Small intestine (tissue), 7 donors: ENCODE results near the gene PIGW. TPM values are rescaled to one million over a fixed set of nuclear protein-coding genes. Genes with fewer than 3 reads are reported as not detected.
"Not testable (repeated sequence)": the region's sequence is repeated elsewhere in the genome, so short reads cannot be mapped to it uniquely, and the experiment has no call there.

Experiments used
- DNase-seq, 2 donors: peaks; one replicate each; pipeline versions ENCODE4 v3.0.0 to v3.0.0-alpha.2; 2013
- FAIRE-seq: peaks from 2 replicates; lab custom pipeline; 2012; peaks lifted over from hg19 to GRCh38; lab: Jason Lieb, UNC
- H3K27ac ChIP-seq, 3 donors: one replicate each; pipeline ENCODE4 v1.5.1; 2013; ENCODE audit warnings: low read length in 2 of 3, mild to moderate bottlenecking in 2 of 3, control low read depth in 1 of 3, inconsistent platforms in 1 of 3, low read depth in 1 of 3, moderate library complexity in 1 of 3
- H3K27me3 ChIP-seq, 3 donors: one replicate each; pipeline ENCODE4 v1.6.1; 2013; ENCODE audit warnings: low read length in 3 of 3, inconsistent platforms in 1 of 3; ENCODE audit not compliant: control insufficient read depth in 3 of 3, insufficient read depth in 3 of 3
- H3K36me3 ChIP-seq, 3 donors: one replicate each; pipeline ENCODE4 v1.6.1; 2013; ENCODE audit warnings: low read length in 3 of 3, inconsistent platforms in 1 of 3, low read depth in 1 of 3, mild to moderate bottlenecking in 1 of 3, moderate library complexity in 1 of 3; ENCODE audit not compliant: control insufficient read depth in 3 of 3, insufficient read depth in 2 of 3
- H3K4me1 ChIP-seq, 3 donors: one replicate each; pipeline ENCODE4 v1.6.1; 2013; ENCODE audit warnings: low read length in 2 of 3, inconsistent platforms in 1 of 3, low read depth in 1 of 3, mild to moderate bottlenecking in 1 of 3, moderate library complexity in 1 of 3; ENCODE audit not compliant: control insufficient read depth in 3 of 3, insufficient read depth in 2 of 3
- H3K4me3 ChIP-seq, 3 donors: one replicate each; pipeline ENCODE4 v1.5.1; 2013; ENCODE audit warnings: low read length in 3 of 3, control low read depth in 1 of 3, inconsistent platforms in 1 of 3, low read depth in 1 of 3, mild to moderate bottlenecking in 1 of 3, moderate library complexity in 1 of 3
- H3K9me3 ChIP-seq, 2 donors: one replicate each; pipeline ENCODE4 v1.6.1; 2013; ENCODE audit warnings: low read depth in 1 of 2, low read length in 1 of 2; ENCODE audit not compliant: control insufficient read depth in 2 of 2, insufficient read depth in 1 of 2
- WGBS, 3 donors: extraction: QIAGEN DNeasy Blood & Tissue Kit; methylation state at CpG; one replicate each; pipeline ENCODE4 v1.1.7; 2013; 5-methylcytosine and 5-hydroxymethylcytosine counted together
- polyA plus RNA-seq, 4 donors: library from polyadenylated mRNA; stranded (reverse) in 3 of 4; unstranded in 1 of 4; fragments of 200-250 nt in 3 of 4; fragments of 120-200 nt in 1 of 4; gene quantifications; one replicate each; pipeline versions ENCODE4 v1.2.1 to v1.2.3, GENCODE V29; 2013
- donor health status: healthy with polysubstance abuse.
- donor health status: control.
- donor health status: control.
- donor health status: Bipolar disorder and iron deficiency.
- donor health status: healthy.

The PIGW gene
- polyA plus RNA-seq, 4 donors = 2.5 to 9.0 (median 5.9) TPM

GRCh38 chr17:36505171-36505570 lies 29.6 kb upstream of the PIGW start:
- no peaks in the 10 kb centered on the region for H3K27me3 ChIP-seq
- H3K4me1 ChIP-seq = no peaks in the 10 kb centered on the region
- no peaks in the 10 kb centered on the region for H3K9me3 ChIP-seq
- peaks cover 5 to 89% (median 11%) of the 10 kb centered on the region in 3 donors for H3K36me3 ChIP-seq
- 93 to 97% (median 94%) methylated on average over 8 of the region's 8 CpGs for WGBS, 3 donors
- no peak for FAIRE-seq
- no peak overlapping the region for H3K27ac ChIP-seq
- DNase-seq = no peak
- H3K4me3 ChIP-seq = no peak overlapping the region

- Histone ChIP-seq H3K36me3 (peaks cover 5 to 90% (median 9%) of the 10 kb centered on the region in 3 donors), H3K9me3 (no peaks in the 10 kb centered on the region), H3K4me1 (no peaks in the 10 kb centered on the region), H3K4me3 (no peak overlapping the region), H3K27ac (no peak overlapping the region), H3K27me3 (no peaks in the 10 kb centered on the region)
- FAIRE-seq (no peak), DNase-seq (no peak)
- 81 to 90% (median 85%) methylated on average over 6 of the region's 6 CpGs for WGBS, 3 donors
These were observed 28.4 kb upstream of the PIGW start for GRCh38 chr17:36506249-36506826.

DNA sequence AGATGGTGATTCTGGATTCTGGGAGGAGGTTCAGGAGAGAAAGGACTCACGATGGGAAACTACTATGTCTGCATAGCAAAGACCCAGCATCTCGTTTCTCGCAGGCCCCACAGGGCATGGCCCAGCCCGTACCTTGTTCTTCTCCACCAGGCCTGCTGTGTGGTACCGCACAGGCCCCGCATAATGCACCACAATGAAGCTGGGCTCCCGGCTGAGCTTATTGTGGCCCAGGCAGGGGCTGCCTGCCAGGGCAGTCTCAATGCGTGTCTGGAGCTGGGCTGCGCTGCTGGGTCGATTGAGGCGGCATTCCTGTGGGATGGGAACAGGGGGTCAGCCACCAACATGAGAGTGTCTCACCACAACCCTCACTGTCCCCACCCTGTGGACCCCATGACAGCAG lies 28.0 kb upstream of the PIGW start:
- WGBS, 3 donors = 93 to 96% (median 95%) methylated on average over 11 of the region's 11 CpGs
- no peak for FAIRE-seq
- peaks cover 5 to 89% (median 9%) of the 10 kb centered on the region in 3 donors for H3K36me3 ChIP-seq

DNA sequence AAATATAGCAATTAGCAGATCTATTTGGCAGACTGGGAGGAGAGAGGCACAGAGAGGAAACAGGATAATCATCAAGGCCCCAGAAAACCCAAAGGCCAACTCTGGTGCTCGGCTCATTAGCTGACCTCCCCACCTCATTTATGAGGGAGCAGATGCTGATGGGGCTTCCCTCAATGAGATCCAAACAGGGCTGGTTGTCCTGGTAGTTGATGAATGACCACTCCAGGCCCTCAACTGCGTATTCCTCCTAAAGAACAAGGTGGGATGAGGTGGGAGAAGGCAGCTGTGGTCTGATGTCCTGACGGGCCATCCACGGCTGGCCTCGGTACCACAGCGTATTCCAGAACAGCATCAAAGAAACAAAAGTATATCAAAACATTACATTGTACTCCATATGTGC lies 27.5 kb upstream of the PIGW start:
- peaks cover 5 to 87% (median 9%) of the 10 kb centered on the region in 3 donors for H3K36me3 ChIP-seq

More for the DNA sequence above, 28.0 kb upstream of the PIGW start:
- H3K4me3 ChIP-seq = no peak overlapping the region
- H3K27me3 ChIP-seq = no peaks in the 10 kb centered on the region
- no peak for DNase-seq
- no peaks in the 10 kb centered on the region for H3K9me3 ChIP-seq
- no peaks in the 10 kb centered on the region for H3K4me1 ChIP-seq
- no peak overlapping the region for H3K27ac ChIP-seq

DNA sequence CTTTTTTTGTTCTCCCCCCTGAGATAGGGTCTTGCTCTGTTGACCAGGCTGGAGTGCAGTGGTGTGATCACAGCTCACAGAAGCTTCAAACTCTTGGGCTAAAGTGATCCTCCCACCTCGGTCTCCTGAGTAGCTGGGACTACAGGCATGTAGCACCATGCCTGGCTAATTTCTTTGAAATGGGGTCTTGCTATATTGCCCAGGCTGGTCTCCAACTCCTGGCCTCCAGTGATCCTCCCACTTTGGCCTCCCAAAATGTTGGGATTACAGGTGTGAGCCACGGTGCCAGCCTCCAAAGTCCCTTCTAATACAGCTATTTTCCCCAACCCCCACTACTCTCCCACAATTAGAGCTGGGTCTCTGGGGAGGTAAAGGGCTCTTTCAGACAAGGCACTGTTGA lies 26.3 kb upstream of the PIGW start:
- H3K9me3 ChIP-seq, H3K27ac ChIP-seq, FAIRE-seq, H3K4me3 ChIP-seq, H3K27me3 ChIP-seq, H3K4me1 ChIP-seq, DNase-seq: not testable (repeated sequence)
- peaks cover 5 to 88% (median 9%) of the 10 kb centered on the region in 3 donors for H3K36me3 ChIP-seq
- WGBS, 3 donors = 85 to 91% (median 91%) methylated on average over 2 of the region's 2 CpGs

More for the DNA sequence above, 27.5 kb upstream of the PIGW start:
- no peaks in the 10 kb centered on the region for H3K27me3 ChIP-seq
- H3K9me3 ChIP-seq = no peaks in the 10 kb centered on the region
- H3K4me3 ChIP-seq = no peak overlapping the region
- no peaks in the 10 kb centered on the region for H3K4me1 ChIP-seq
- FAIRE-seq = no peak
- H3K27ac ChIP-seq = no peak overlapping the region
- DNase-seq = no peak
- 87 to 97% (median 94%) methylated on average over 6 of the region's 6 CpGs for WGBS, 3 donors

DNA sequence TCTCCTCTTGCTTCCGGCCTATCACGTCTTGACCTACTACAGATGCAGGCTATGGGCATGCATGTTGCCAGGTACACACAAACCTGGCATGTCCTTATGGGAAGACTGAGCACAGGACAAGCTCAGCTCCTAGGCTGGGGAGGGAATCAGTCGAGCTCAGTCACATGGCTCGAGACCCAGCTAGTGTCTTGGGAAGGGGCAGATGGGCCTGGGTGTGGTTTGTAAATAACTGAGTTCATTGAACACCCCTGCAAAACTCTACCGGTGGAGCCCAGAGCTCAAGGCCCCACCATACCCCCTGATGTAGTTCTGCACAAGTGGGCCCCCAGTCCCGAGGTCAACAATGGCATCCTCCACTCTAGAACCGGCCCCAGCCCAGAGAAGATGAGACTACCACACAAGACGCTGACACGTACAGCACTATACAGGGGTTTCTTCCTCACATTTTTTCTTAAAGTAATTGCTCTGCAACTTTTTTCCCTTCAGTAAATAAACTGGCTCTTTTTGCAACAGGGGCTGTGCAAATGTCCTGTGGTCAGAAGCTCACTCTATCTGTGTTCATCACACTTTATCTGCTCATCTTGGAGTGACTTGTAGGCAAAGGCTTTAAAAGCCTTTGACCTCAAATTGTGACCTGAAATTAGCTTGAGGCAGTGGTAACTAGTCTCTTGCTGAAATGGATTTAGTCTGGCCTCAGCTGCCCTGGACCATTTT lies 25.4 kb upstream of the PIGW start:
- Histone ChIP-seq H3K4me1 (no peaks in the 10 kb centered on the region), H3K36me3 (peaks cover 5 to 88% (median 9%) of the 10 kb centered on the region in 3 donors), H3K27me3 (no peaks in the 10 kb centered on the region), H3K4me3 (no peak overlapping the region), H3K9me3 (no peaks in the 10 kb centered on the region), H3K27ac (no peak overlapping the region)
- no peak for DNase-seq
- 89 to 94% (median 91%) methylated on average over 9 of the region's 9 CpGs for WGBS, 3 donors
- no peak for FAIRE-seq

GRCh38 chr17:36510636-36511035 lies 24.2 kb upstream of the PIGW start:
- DNase-seq = no peak
- H3K4me1 ChIP-seq = no peaks in the 10 kb centered on the region
- H3K4me3 ChIP-seq = no peak overlapping the region
- no peak overlapping the region for H3K27ac ChIP-seq
- no peak for FAIRE-seq
- H3K27me3 ChIP-seq = no peaks in the 10 kb centered on the region
- H3K9me3 ChIP-seq = no peaks in the 10 kb centered on the region
- peaks cover 0 to 88% (median 9%) of the 10 kb centered on the region in 3 donors for H3K36me3 ChIP-seq
- 89 to 92% (median 90%) methylated on average over 14 of the region's 14 CpGs for WGBS, 3 donors

- peaks cover 0 to 86% (median 9%) of the 10 kb centered on the region in 3 donors for H3K36me3 ChIP-seq
- H3K27me3 ChIP-seq = no peaks in the 10 kb centered on the region
- H3K4me3 ChIP-seq = no peak overlapping the region
- 89 to 95% (median 92%) methylated on average over 6 of the region's 6 CpGs for WGBS, 3 donors
- DNase-seq = no peak
- no peak overlapping the region for H3K27ac ChIP-seq
- H3K9me3 ChIP-seq = no peaks in the 10 kb centered on the region
- FAIRE-seq = no peak
- no peaks in the 10 kb centered on the region for H3K4me1 ChIP-seq
These were observed 23.6 kb upstream of the PIGW start for GRCh38 chr17:36511216-36511615.
